ENCODE measurements around the gene KCNC1.

The KCNC1 gene

DNA sequence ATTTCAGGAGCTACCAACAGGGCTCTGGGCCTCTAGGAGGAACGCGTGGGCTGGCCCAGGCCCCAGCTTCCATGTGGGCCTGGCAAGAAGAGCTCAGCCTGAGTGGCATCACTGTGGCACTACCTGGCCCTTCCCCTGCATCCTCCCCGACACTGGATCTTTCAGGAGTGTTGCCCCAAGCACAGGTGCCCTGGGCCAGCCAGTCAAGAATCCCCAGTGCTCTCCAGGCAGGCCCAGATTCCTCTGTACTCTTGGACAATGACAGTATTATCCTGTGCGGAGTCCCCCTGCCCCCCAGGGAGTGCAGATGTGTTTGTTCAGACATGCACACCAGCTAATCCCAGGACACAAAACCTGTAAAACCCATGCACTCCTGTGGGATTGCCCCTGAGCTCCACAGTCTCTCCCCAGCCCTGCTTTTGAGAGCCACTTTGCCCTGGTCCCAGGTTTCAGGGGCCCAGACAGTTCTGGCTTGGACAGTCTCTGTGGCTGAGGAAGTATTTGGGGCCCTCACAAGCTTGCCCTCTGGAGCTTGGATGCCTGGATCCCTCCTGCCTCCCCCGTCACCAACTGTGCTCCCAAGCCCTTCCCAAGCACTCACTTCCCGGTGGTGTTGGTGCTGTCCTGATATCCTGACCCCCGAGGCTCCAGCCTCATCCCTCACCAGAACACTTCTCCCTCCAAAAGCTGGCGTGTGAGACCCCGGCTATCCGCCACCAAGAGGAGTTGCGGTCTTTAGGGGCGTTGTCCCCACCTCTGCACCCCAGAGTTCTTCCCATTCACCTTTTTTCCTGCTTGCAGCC lies 39.9 kb downstream of the KCNC1 start:
- H3K4me1 ChIP-seq (ENCODE audit: insufficient read depth, low read length, poor library complexity, severe bottlenecking), result no peaks in the 10 kb centered on the region
- H3K79me2 ChIP-seq (ENCODE audit: insufficient read depth, low read length), result no peaks in the 10 kb centered on the region
- H3K9ac ChIP-seq (ENCODE audit: low read depth, low read length, poor library complexity, severe bottlenecking), result no peak overlapping the region
- H3K4me2 ChIP-seq (ENCODE audit: low read depth, low read length, poor library complexity, severe bottlenecking), result no peak overlapping the region
- no peaks in the 10 kb centered on the region for H3F3A ChIP-seq (ENCODE audit: low read depth)
- H3K9me2 ChIP-seq (replicated peaks; ENCODE audit: low read depth, low read length), result no peaks in the 10 kb centered on the region
- no peak overlapping the region for H2AFZ ChIP-seq (ENCODE audit: low read length)
- no peaks in the 10 kb centered on the region for H3K36me3 ChIP-seq (ENCODE audit: insufficient read depth, low read length)
- no peaks in the 10 kb centered on the region for H3K27me3 ChIP-seq (ENCODE audit: insufficient read depth, low read length, poor library complexity, severe bottlenecking)
- no peaks in the 10 kb centered on the region for H3K9me3 ChIP-seq (ENCODE audit: insufficient read depth, low read depth, low read length)
- H4K20me1 ChIP-seq (ENCODE audit: insufficient read depth, low read length, poor library complexity, severe bottlenecking), result no peaks in the 10 kb centered on the region
- H3K4me3 ChIP-seq (ENCODE audit: low read length, poor library complexity, severe bottlenecking), result no peak overlapping the region
- TF ChIP-seq, protein P1, sequence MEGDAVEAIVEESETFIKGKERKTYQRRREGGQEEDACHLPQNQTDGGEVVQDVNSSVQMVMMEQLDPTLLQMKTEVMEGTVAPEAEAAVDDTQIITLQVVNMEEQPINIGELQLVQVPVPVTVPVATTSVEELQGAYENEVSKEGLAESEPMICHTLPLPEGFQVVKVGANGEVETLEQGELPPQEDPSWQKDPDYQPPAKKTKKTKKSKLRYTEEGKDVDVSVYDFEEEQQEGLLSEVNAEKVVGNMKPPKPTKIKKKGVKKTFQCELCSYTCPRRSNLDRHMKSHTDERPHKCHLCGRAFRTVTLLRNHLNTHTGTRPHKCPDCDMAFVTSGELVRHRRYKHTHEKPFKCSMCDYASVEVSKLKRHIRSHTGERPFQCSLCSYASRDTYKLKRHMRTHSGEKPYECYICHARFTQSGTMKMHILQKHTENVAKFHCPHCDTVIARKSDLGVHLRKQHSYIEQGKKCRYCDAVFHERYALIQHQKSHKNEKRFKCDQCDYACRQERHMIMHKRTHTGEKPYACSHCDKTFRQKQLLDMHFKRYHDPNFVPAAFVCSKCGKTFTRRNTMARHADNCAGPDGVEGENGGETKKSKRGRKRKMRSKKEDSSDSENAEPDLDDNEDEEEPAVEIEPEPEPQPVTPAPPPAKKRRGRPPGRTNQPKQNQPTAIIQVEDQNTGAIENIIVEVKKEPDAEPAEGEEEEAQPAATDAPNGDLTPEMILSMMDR (conservative IDR thresholded peaks at IDR 0.05; ENCODE audit: low read length), result no peak
- TF ChIP-seq EZH2phosphoT487 (IDR thresholded peaks at IDR 0.05; ENCODE audit: borderline replicate concordance), result no peak

GRCh38 chr11:17775035-17775348 lies 40.4 kb downstream of the KCNC1 start:
- Histone ChIP-seq H3K9me2 (replicated peaks; ENCODE audit: low read depth, low read length) (no peaks in the 10 kb centered on the region), H3F3A (ENCODE audit: low read depth) (no peaks in the 10 kb centered on the region), H3K9me3 (ENCODE audit: insufficient read depth, low read depth, low read length) (no peaks in the 10 kb centered on the region), H4K20me1 (ENCODE audit: insufficient read depth, low read length, poor library complexity, severe bottlenecking) (no peaks in the 10 kb centered on the region), H3K79me2 (ENCODE audit: insufficient read depth, low read length) (no peaks in the 10 kb centered on the region), H3K27me3 (ENCODE audit: insufficient read depth, low read length, poor library complexity, severe bottlenecking) (no peaks in the 10 kb centered on the region), H3K4me3 (ENCODE audit: low read length, poor library complexity, severe bottlenecking) (no peak overlapping the region), H3K4me2 (ENCODE audit: low read depth, low read length, poor library complexity, severe bottlenecking) (no peak overlapping the region), H3K36me3 (ENCODE audit: insufficient read depth, low read length) (no peaks in the 10 kb centered on the region), H3K4me1 (ENCODE audit: insufficient read depth, low read length, poor library complexity, severe bottlenecking) (no peaks in the 10 kb centered on the region), H2AFZ (ENCODE audit: low read length) (no peak overlapping the region), H3K9ac (ENCODE audit: low read depth, low read length, poor library complexity, severe bottlenecking) (no peak overlapping the region)
- TF ChIP-seq EZH2phosphoT487 (IDR thresholded peaks at IDR 0.05; ENCODE audit: borderline replicate concordance), result no peak
- TF ChIP-seq, protein P1 (conservative IDR thresholded peaks at IDR 0.05; ENCODE audit: low read length), result no peak

GRCh38 chr11:17775507-17776211 lies 41.1 kb downstream of the KCNC1 start:
- no peaks in the 10 kb centered on the region for H3K36me3 ChIP-seq (ENCODE audit: insufficient read depth, low read length)
- no peaks in the 10 kb centered on the region for H3K79me2 ChIP-seq (ENCODE audit: insufficient read depth, low read length)
- H3K4me3 ChIP-seq (ENCODE audit: low read length, poor library complexity, severe bottlenecking), result no peak overlapping the region
- no peaks in the 10 kb centered on the region for H3K9me2 ChIP-seq (replicated peaks; ENCODE audit: low read depth, low read length)
- H3K9me3 ChIP-seq (ENCODE audit: insufficient read depth, low read depth, low read length), result no peaks in the 10 kb centered on the region
- no peak overlapping the region for H2AFZ ChIP-seq (ENCODE audit: low read length)
- no peak overlapping the region for H3K4me2 ChIP-seq (ENCODE audit: low read depth, low read length, poor library complexity, severe bottlenecking)
- H4K20me1 ChIP-seq (ENCODE audit: insufficient read depth, low read length, poor library complexity, severe bottlenecking), result no peaks in the 10 kb centered on the region
- no peaks in the 10 kb centered on the region for H3K27me3 ChIP-seq (ENCODE audit: insufficient read depth, low read length, poor library complexity, severe bottlenecking)
- no peaks in the 10 kb centered on the region for H3F3A ChIP-seq (ENCODE audit: low read depth)
- no peak for TF ChIP-seq EZH2phosphoT487 (IDR thresholded peaks at IDR 0.05; ENCODE audit: borderline replicate concordance)
- TF ChIP-seq, protein P1 (conservative IDR thresholded peaks at IDR 0.05; ENCODE audit: low read length), result no peak
- H3K9ac ChIP-seq (ENCODE audit: low read depth, low read length, poor library complexity, severe bottlenecking), result no peak overlapping the region
- H3K4me1 ChIP-seq (ENCODE audit: insufficient read depth, low read length, poor library complexity, severe bottlenecking), result no peaks in the 10 kb centered on the region

Data from Loucy (cell line).